KMS-11 (cell line): ENCODE results near the gene MAST3.

Source experiments
- H2AFZ ChIP-seq: fragments of 200-600 bp; sonication (generic); 2 replicates; pipeline ENCODE4 v1.6.1; 2016; ENCODE audit warnings: antibody characterized with exemption, mixed run types, low read depth
- H3K27ac ChIP-seq: fragments of 200-600 bp; sonication (generic); 2 replicates; pipeline ENCODE4 v1.6.1; 2016; ENCODE audit warnings: mild to moderate bottlenecking, mixed run types
- H3K27me3 ChIP-seq: fragments of 200-600 bp; sonication (generic); 2 replicates; pipeline ENCODE4 v1.6.1; 2017; ENCODE audit warnings: mild to moderate bottlenecking, low read depth, mixed run types, moderate library complexity; ENCODE audit not compliant: insufficient read depth
- H3K36me3 ChIP-seq: fragments of 200-600 bp; sonication (generic); 2 replicates; pipeline ENCODE4 v1.6.1; 2017; ENCODE audit warnings: mild to moderate bottlenecking, mixed run types; ENCODE audit not compliant: insufficient read depth
- H3K4me1 ChIP-seq: fragments of 200-600 bp; sonication (generic); 2 replicates; pipeline ENCODE4 v1.6.1; 2016; ENCODE audit warnings: mild to moderate bottlenecking, low read depth, mixed run types; ENCODE audit not compliant: poor library complexity, severe bottlenecking
- H3K4me2 ChIP-seq: fragments of 200-600 bp; sonication (generic); 2 replicates; pipeline ENCODE4 v1.7.0; 2016; ENCODE audit warnings: mild to moderate bottlenecking, mixed run types
- H3K4me3 ChIP-seq: fragments of 200-600 bp; sonication (generic); IDR thresholded peaks from 2 replicates; pipeline ENCODE4 v1.6.1; 2017; ENCODE audit warnings: low read depth, low read length, mixed read lengths; ENCODE audit not compliant: insufficient read depth
- H3K79me2 ChIP-seq: fragments of 200-600 bp; sonication (generic); 2 replicates; pipeline ENCODE4 v1.6.1; 2016; ENCODE audit warnings: low read depth, mixed run types; ENCODE audit not compliant: insufficient read depth
- H3K9ac ChIP-seq: fragments of 200-600 bp; sonication (generic); 2 replicates; pipeline ENCODE4 v1.6.1; 2016; ENCODE audit warnings: mild to moderate bottlenecking, mixed run types
- H4K20me1 ChIP-seq: fragments of 200-600 bp; sonication (generic); 2 replicates; pipeline ENCODE4 v1.6.1; 2016; ENCODE audit warnings: mild to moderate bottlenecking, mixed run types; ENCODE audit not compliant: insufficient read depth
- TF ChIP-seq, protein P1 (sequence below): fragments of 200-600 bp; sonication (generic); conservative IDR thresholded peaks from 2 replicates; pipeline ENCODE4 v1.6.1; 2017; ENCODE audit warnings: low read depth, mild to moderate bottlenecking, antibody characterized with exemption, low read length, moderate library complexity, mixed read lengths

The MAST3 gene

DNA sequence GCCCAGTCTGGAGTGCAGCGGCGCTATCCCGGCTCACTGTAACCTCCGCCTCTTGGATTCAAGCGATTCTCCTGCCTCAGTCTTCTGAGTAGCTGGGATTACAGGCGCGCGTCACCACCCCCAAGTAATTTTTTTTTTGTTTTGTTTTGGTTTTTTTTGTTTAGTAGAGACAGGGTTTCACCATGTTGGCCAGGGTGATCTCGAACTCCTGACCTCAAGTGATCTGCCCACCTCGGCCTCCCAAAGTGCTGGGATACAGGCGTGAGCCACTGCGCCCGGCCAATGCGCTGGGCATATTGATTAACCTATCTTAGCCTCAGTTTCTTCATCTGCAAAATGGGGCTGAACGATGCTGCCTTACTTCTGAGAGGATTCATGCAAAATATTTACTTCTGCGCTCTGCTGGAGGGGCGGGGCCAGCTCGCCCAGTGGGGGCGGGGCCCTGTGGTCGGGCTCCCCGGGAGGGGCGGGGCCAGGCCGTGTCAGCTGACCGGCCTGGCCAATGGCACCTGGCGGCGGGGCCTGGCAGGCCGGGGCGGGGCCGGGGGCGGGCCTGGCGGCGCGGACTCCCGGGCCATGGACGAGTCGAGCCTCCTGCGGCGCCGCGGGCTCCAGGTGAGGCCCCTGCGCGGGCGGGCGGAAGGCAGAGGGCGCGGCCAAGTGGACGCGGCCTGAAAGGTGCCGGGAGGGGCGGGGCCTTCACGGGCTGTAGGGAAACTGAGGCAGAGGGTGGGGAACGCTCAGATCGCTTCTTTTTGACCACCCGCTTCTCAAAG lies at the start of gene MAST3:
MAST3 (plus strand) TSS at position 562 of the 776 bp plus-strand sequence; CDS start at position 577, 15 bp downstream.
- no peak within 1 kb of the TSS for H3K9ac ChIP-seq
- H4K20me1 ChIP-seq, result no peaks in the 10 kb centered on the region
- no peaks in the 10 kb centered on the region for H3K79me2 ChIP-seq
- H3K27me3 ChIP-seq, result peaks cover 15% of the 10 kb centered on the region; the same call in 1 of the 2 replicates
- peak within 1 kb of the TSS; percentile 44; the same call in 1 of the 2 replicates for H2AFZ ChIP-seq
- no peaks in the 10 kb centered on the region for H3K36me3 ChIP-seq
- TF ChIP-seq, protein P1, sequence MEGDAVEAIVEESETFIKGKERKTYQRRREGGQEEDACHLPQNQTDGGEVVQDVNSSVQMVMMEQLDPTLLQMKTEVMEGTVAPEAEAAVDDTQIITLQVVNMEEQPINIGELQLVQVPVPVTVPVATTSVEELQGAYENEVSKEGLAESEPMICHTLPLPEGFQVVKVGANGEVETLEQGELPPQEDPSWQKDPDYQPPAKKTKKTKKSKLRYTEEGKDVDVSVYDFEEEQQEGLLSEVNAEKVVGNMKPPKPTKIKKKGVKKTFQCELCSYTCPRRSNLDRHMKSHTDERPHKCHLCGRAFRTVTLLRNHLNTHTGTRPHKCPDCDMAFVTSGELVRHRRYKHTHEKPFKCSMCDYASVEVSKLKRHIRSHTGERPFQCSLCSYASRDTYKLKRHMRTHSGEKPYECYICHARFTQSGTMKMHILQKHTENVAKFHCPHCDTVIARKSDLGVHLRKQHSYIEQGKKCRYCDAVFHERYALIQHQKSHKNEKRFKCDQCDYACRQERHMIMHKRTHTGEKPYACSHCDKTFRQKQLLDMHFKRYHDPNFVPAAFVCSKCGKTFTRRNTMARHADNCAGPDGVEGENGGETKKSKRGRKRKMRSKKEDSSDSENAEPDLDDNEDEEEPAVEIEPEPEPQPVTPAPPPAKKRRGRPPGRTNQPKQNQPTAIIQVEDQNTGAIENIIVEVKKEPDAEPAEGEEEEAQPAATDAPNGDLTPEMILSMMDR, result no peak
- H3K27ac ChIP-seq, result no peak within 1 kb of the TSS
- H3K4me3 ChIP-seq, result no peak within 1 kb of the TSS
- peak within 1 kb of the TSS; percentile 86 for H3K4me2 ChIP-seq
- H3K4me1 ChIP-seq, result peaks cover 25% of the 10 kb centered on the region

DNA sequence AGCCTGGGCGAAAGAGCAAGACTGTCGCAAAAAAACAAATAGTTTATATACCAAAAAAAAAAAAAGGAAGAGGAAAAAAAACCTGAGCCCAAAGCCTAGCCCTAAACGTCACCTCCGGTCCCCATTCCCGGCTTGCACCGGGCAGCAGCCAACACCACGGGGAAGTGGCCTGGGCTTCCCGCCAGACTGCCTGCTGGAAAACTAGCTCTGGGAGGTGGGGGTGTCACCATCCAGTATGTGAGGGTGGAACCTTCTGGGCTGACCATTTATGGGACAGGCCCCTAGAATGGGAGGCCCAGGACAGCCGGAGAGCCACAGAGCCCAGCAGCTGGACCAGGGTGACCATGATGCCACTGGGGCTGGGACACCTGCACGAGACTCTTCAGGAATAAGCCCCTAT lies 48.2 kb upstream of the MAST3 start:
- H4K20me1 ChIP-seq, result no peaks in the 10 kb centered on the region
- H3K4me2 ChIP-seq, result no peak overlapping the region
- H3K27ac ChIP-seq, result no peak overlapping the region
- H3K27me3 ChIP-seq, result no peaks in the 10 kb centered on the region
- H2AFZ ChIP-seq, result no peak overlapping the region
- H3K36me3 ChIP-seq, result no peaks in the 10 kb centered on the region
- no peak overlapping the region for H3K4me3 ChIP-seq
- no peaks in the 10 kb centered on the region for H3K79me2 ChIP-seq
- TF ChIP-seq, protein P1, result no peak
- no peak overlapping the region for H3K9ac ChIP-seq
- H3K4me1 ChIP-seq, result peaks cover 21% of the 10 kb centered on the region

DNA sequence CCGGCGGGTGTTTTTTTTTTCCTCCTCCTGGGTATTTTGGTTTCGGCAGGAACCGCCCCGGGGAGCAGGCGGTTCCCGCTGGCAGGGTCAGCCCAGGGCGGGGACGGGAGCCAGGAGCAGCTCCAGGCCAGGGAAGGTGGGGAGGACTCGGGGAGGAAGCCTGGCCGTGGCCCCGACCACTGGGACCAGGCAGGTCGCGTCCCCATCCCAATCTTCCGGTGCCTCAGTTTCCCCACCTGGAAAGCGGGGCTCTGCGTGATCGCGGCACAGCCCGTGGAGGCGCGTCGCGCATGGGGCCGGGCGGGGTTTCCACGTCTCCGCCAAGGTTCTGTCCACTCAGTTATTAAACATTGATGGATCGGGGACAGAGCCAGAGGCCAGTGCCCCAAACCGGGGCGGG lies 45.7 kb upstream of the MAST3 start:
- no peak overlapping the region for H3K4me2 ChIP-seq
- H3K27me3 ChIP-seq, result no peaks in the 10 kb centered on the region
- H3K4me3 ChIP-seq, result no peak overlapping the region
- H3K27ac ChIP-seq, result no peak overlapping the region
- no peaks in the 10 kb centered on the region for H3K79me2 ChIP-seq
- H3K36me3 ChIP-seq, result no peaks in the 10 kb centered on the region
- H3K9ac ChIP-seq, result no peak overlapping the region
- TF ChIP-seq, protein P1, result no peak
- H4K20me1 ChIP-seq, result no peaks in the 10 kb centered on the region
- no peaks in the 10 kb centered on the region for H3K4me1 ChIP-seq
- H2AFZ ChIP-seq, result no peak overlapping the region

DNA sequence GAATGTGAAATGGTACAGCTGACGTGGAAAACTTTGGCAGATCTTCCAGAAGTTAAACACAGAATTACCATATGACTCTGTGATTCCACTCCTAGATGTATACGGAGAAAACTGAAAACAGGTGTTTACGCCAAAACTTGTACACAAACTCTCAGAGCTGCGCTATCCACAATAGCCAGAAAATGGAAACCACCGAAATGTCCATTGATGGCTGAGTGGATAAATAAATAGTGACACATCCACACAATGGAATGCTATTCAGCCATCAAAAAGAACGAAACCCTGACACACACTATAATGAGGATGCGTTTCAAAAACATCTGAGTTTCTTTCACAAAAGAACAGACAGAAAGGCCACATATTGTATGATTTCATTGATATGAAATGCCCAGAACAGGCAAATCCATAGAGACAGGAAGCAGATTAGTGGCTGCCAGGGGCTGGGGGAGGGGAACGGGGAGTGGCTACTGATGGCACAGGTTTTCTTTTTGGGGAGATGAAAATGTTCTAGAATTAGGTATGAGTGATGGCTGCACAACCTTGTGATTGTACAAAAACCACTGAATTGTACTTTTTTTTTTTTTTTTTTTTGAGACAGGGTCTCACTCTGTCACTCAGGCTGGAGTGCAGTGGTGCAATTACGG lies 43.9 kb upstream of the MAST3 start:
- Histone ChIP-seq H3K27me3 (no peaks in the 10 kb centered on the region), H3K4me3 (no peak overlapping the region), H3K4me2 (no peak overlapping the region), H3K27ac (no peak overlapping the region), H2AFZ (no peak overlapping the region), H3K79me2 (no peaks in the 10 kb centered on the region), H3K4me1 (peaks cover 11% of the 10 kb centered on the region), H3K36me3 (no peaks in the 10 kb centered on the region), H4K20me1 (no peaks in the 10 kb centered on the region), H3K9ac (no peak overlapping the region)
- TF ChIP-seq, protein P1, result no peak
